Karpas-422 (cell line): ENCODE data around the gene TMEM200A. TPM values are rescaled to one million over a fixed set of nuclear protein-coding genes. Genes with fewer than 3 reads are reported as not detected.

Source experiments
- DNase-seq: peaks from one replicate; pipeline ENCODE4 v3.0.0-alpha.2; 2015
- H2AFZ ChIP-seq: fragments of 200-600 bp; sonication (generic); 2 replicates; pipeline ENCODE4 v1.6.1; 2014; ENCODE audit warnings: antibody characterized with exemption, low read length, mixed read lengths
- H3K27ac ChIP-seq: fragments of 200-600 bp; sonication (generic); 2 replicates; pipeline ENCODE4 v1.5.1; 2014; ENCODE audit warnings: mild to moderate bottlenecking, low read length, moderate library complexity
- H3K27me3 ChIP-seq: fragments of 200-600 bp; sonication (generic); 2 replicates; pipeline ENCODE4 v1.6.1; 2014; ENCODE audit warnings: low read length, mixed read lengths
- H3K36me3 ChIP-seq: fragments of 200-600 bp; sonication (generic); 2 replicates; pipeline ENCODE4 v1.6.1; 2014; ENCODE audit warnings: low read length, mixed read lengths; ENCODE audit not compliant: insufficient read depth
- H3K4me1 ChIP-seq: fragments of 200-600 bp; sonication (generic); 2 replicates; pipeline ENCODE4 v1.6.1; 2014; ENCODE audit warnings: mild to moderate bottlenecking, low read length, mixed read lengths
- H3K4me2 ChIP-seq: fragments of 200-600 bp; sonication (generic); 2 replicates; pipeline ENCODE4 v1.6.1; 2014; ENCODE audit warnings: low read length, low read depth, mild to moderate bottlenecking; ENCODE audit not compliant: poor library complexity, severe bottlenecking
- H3K4me3 ChIP-seq: fragments of 200-600 bp; sonication (generic); 2 replicates; pipeline ENCODE4 v1.5.1; 2014; ENCODE audit warnings: mild to moderate bottlenecking, antibody characterized with exemption, low read length, mixed read lengths
- H3K79me2 ChIP-seq: fragments of 200-600 bp; sonication (generic); 2 replicates; pipeline ENCODE4 v1.6.1; 2014; ENCODE audit warnings: mild to moderate bottlenecking, low read length, mixed read lengths
- H3K9ac ChIP-seq: fragments of 200-600 bp; sonication (generic); 2 replicates; pipeline ENCODE4 v1.6.0; 2014; ENCODE audit warnings: low read length
- H3K9me2 ChIP-seq: fragments of 200-600 bp; sonication (generic), shearing (Covaris generic); replicated peaks from 2 replicates; pipeline ENCODE4 v1.6.0; 2014; ENCODE audit warnings: mild to moderate bottlenecking, low read length, moderate library complexity; ENCODE audit not compliant: insufficient read depth
- H3K9me3 ChIP-seq: fragments of 300-700, 200-600 bp; sonication (generic); 2 replicates; pipeline ENCODE4 v1.6.1; 2014; ENCODE audit warnings: low read length, mixed read lengths
- H4K20me1 ChIP-seq: fragments of 200-600 bp; sonication (generic); 2 replicates; pipeline ENCODE4 v1.6.1; 2014; ENCODE audit warnings: mild to moderate bottlenecking, antibody characterized with exemption, low read length, low read depth; ENCODE audit not compliant: insufficient read depth
- total RNA-seq: library from RNA; depleted of rRNA; stranded (reverse); fragments of >200 nt; shearing (Covaris generic); gene quantifications from 2 replicates; pipeline ENCODE4 v1.2.3, GENCODE V29; 2014; ENCODE audit warnings: low replicate concordance

The TMEM200A gene
- total RNA-seq, 1 experiment from 2014 or later: not detected

- H3K9ac ChIP-seq: no peak overlapping the region
- H3K4me1 ChIP-seq: no peaks in the 10 kb centered on the region
- H3K79me2 ChIP-seq: no peaks in the 10 kb centered on the region
- H3K36me3 ChIP-seq: no peaks in the 10 kb centered on the region
- no peak overlapping the region for H3K4me2 ChIP-seq
- DNase-seq: no peak
- H2AFZ ChIP-seq: no peak overlapping the region
- no peaks in the 10 kb centered on the region for H4K20me1 ChIP-seq
- H3K4me3 ChIP-seq: no peak overlapping the region
- H3K27me3 ChIP-seq: no peaks in the 10 kb centered on the region
- no peaks in the 10 kb centered on the region for H3K9me3 ChIP-seq
- no peak overlapping the region for H3K27ac ChIP-seq
- H3K9me2 ChIP-seq: no peaks in the 10 kb centered on the region
These were observed 55.8 kb downstream of the TMEM200A start for GRCh38 chr6:130421585-130421984.

- DNase-seq: no peak
- Histone ChIP-seq H3K9ac (no peak overlapping the region), H3K27ac (no peak overlapping the region), H3K27me3 (no peaks in the 10 kb centered on the region), H3K4me3 (no peak overlapping the region), H3K4me1 (no peaks in the 10 kb centered on the region), H3K9me3 (no peaks in the 10 kb centered on the region), H4K20me1 (no peaks in the 10 kb centered on the region), H3K9me2 (no peaks in the 10 kb centered on the region), H2AFZ (no peak overlapping the region), H3K36me3 (no peaks in the 10 kb centered on the region), H3K4me2 (no peak overlapping the region), H3K79me2 (no peaks in the 10 kb centered on the region)
These were observed 57.2 kb downstream of the TMEM200A start for GRCh38 chr6:130423044-130423443.

GRCh38 chr6:130424710-130425109 lies 58.9 kb downstream of the TMEM200A start:
- Histone ChIP-seq H3K9ac (no peak overlapping the region), H3K9me3 (no peaks in the 10 kb centered on the region), H4K20me1 (no peaks in the 10 kb centered on the region), H3K4me1 (no peaks in the 10 kb centered on the region), H3K79me2 (no peaks in the 10 kb centered on the region), H3K9me2 (no peaks in the 10 kb centered on the region), H3K27me3 (no peaks in the 10 kb centered on the region), H2AFZ (no peak overlapping the region), H3K4me2 (no peak overlapping the region), H3K27ac (no peak overlapping the region), H3K36me3 (no peaks in the 10 kb centered on the region), H3K4me3 (no peak overlapping the region)
- DNase-seq: no peak

GRCh38 chr6:130425537-130425936 lies 59.7 kb downstream of the TMEM200A start:
- H3K27me3 ChIP-seq: no peaks in the 10 kb centered on the region
- no peak overlapping the region for H3K4me3 ChIP-seq
- no peaks in the 10 kb centered on the region for H4K20me1 ChIP-seq
- no peak overlapping the region for H3K9ac ChIP-seq
- no peak overlapping the region for H3K4me2 ChIP-seq
- DNase-seq: no peak
- no peaks in the 10 kb centered on the region for H3K9me2 ChIP-seq
- H3K9me3 ChIP-seq: no peaks in the 10 kb centered on the region
- no peaks in the 10 kb centered on the region for H3K79me2 ChIP-seq
- no peaks in the 10 kb centered on the region for H3K36me3 ChIP-seq
- H2AFZ ChIP-seq: no peak overlapping the region
- no peak overlapping the region for H3K27ac ChIP-seq
- no peaks in the 10 kb centered on the region for H3K4me1 ChIP-seq

GRCh38 chr6:130426066-130426721 lies 60.4 kb downstream of the TMEM200A start:
- DNase-seq: no peak
- no peak overlapping the region for H3K27ac ChIP-seq
- H3K9me2 ChIP-seq: no peaks in the 10 kb centered on the region
- H3K36me3 ChIP-seq: no peaks in the 10 kb centered on the region
- no peak overlapping the region for H3K4me3 ChIP-seq
- H2AFZ ChIP-seq: no peak overlapping the region
- no peaks in the 10 kb centered on the region for H3K79me2 ChIP-seq
- no peaks in the 10 kb centered on the region for H3K27me3 ChIP-seq
- no peaks in the 10 kb centered on the region for H3K4me1 ChIP-seq
- no peak overlapping the region for H3K9ac ChIP-seq
- H4K20me1 ChIP-seq: no peaks in the 10 kb centered on the region
- no peak overlapping the region for H3K4me2 ChIP-seq
- no peaks in the 10 kb centered on the region for H3K9me3 ChIP-seq

GRCh38 chr6:130431346-130431852 lies 65.6 kb downstream of the TMEM200A start:
- Histone ChIP-seq H3K36me3 (no peaks in the 10 kb centered on the region), H3K79me2 (no peaks in the 10 kb centered on the region), H3K9ac (no peak overlapping the region), H2AFZ (no peak overlapping the region), H3K4me1 (no peaks in the 10 kb centered on the region), H4K20me1 (no peaks in the 10 kb centered on the region), H3K27ac (no peak overlapping the region), H3K4me2 (no peak overlapping the region), H3K4me3 (no peak overlapping the region), H3K27me3 (no peaks in the 10 kb centered on the region), H3K9me2 (no peaks in the 10 kb centered on the region), H3K9me3 (no peaks in the 10 kb centered on the region)
- DNase-seq: no peak

- H3K9me3 ChIP-seq: no peaks in the 10 kb centered on the region
- H3K9ac ChIP-seq: no peak overlapping the region
- H3K27me3 ChIP-seq: no peaks in the 10 kb centered on the region
- H3K27ac ChIP-seq: no peak overlapping the region
- no peak for DNase-seq
- no peaks in the 10 kb centered on the region for H4K20me1 ChIP-seq
- H3K36me3 ChIP-seq: no peaks in the 10 kb centered on the region
- no peaks in the 10 kb centered on the region for H3K79me2 ChIP-seq
- H3K4me2 ChIP-seq: no peak overlapping the region
- no peak overlapping the region for H2AFZ ChIP-seq
- no peak overlapping the region for H3K4me3 ChIP-seq
- no peaks in the 10 kb centered on the region for H3K4me1 ChIP-seq
- no peaks in the 10 kb centered on the region for H3K9me2 ChIP-seq
These were observed 67.0 kb downstream of the TMEM200A start for GRCh38 chr6:130432838-130433237.

- H2AFZ ChIP-seq: no peak overlapping the region
- no peak overlapping the region for H3K4me3 ChIP-seq
- H3K27me3 ChIP-seq: no peaks in the 10 kb centered on the region
- H3K79me2 ChIP-seq: no peaks in the 10 kb centered on the region
- H3K9ac ChIP-seq: no peak overlapping the region
- no peak overlapping the region for H3K4me2 ChIP-seq
- H3K9me2 ChIP-seq: no peaks in the 10 kb centered on the region
- H3K4me1 ChIP-seq: no peaks in the 10 kb centered on the region
- DNase-seq: no peak
- H4K20me1 ChIP-seq: no peaks in the 10 kb centered on the region
- no peak overlapping the region for H3K27ac ChIP-seq
- H3K9me3 ChIP-seq: no peaks in the 10 kb centered on the region
- no peaks in the 10 kb centered on the region for H3K36me3 ChIP-seq
These were observed 68.5 kb downstream of the TMEM200A start for GRCh38 chr6:130434174-130434873.
